GM23338 (cell line): ENCODE measurements around the gene VEPH1. TPM values are rescaled to one million over a fixed set of nuclear protein-coding genes. Genes with fewer than 3 reads are reported as not detected.

ENCODE experiments used
- ATAC-seq: fragments of 200-7000 bp; cut with Tn5 transposase; 3 replicates; pipeline ENCODE4 v1.9.1; 2020
- DNase-seq: peaks from one replicate; pipeline ENCODE4 v3.0.0-alpha.2; 2015; ENCODE audit warnings: low spot score
- H2AFZ ChIP-seq: fragments of 200-600 bp; sonication (generic); 2 replicates; pipeline ENCODE4 v1.8.0; 2016; ENCODE audit warnings: antibody characterized with exemption, mild to moderate bottlenecking, moderate library complexity
- H3F3A ChIP-seq: fragments of 200-600 bp; sonication (generic); replicated peaks from 2 replicates; pipeline ENCODE4 v1.8.0; 2017; ENCODE audit warnings: antibody characterized with exemption, mixed run types, low read depth
- H3K27ac ChIP-seq: fragments of 200-600 bp; sonication (generic); 2 replicates; pipeline ENCODE4 v1.6.1; 2016; ENCODE audit warnings: low read depth
- H3K27me3 ChIP-seq: fragments of 200-600 bp; sonication (generic); 2 replicates; pipeline ENCODE4 v1.8.0; 2016; ENCODE audit warnings: mild to moderate bottlenecking, mixed run types, moderate library complexity; ENCODE audit not compliant: insufficient read depth
- H3K36me3 ChIP-seq: fragments of 200-600 bp; sonication (generic); 2 replicates; pipeline ENCODE4 v1.8.0; 2016; ENCODE audit warnings: mild to moderate bottlenecking; ENCODE audit not compliant: insufficient read depth
- H3K4me1 ChIP-seq: fragments of 200-600 bp; sonication (generic); 2 replicates; pipeline ENCODE4 v1.8.0; 2016; ENCODE audit warnings: mild to moderate bottlenecking, moderate library complexity; ENCODE audit not compliant: insufficient read depth
- H3K4me2 ChIP-seq: fragments of 200-600 bp; sonication (generic); 2 replicates; pipeline ENCODE4 v1.7.1; 2017; ENCODE audit warnings: mixed run types
- H3K4me3 ChIP-seq: fragments of 200-600 bp; sonication (generic); 2 replicates; pipeline ENCODE4 v1.6.1; 2016; ENCODE audit warnings: mixed run types
- H3K79me2 ChIP-seq: fragments of 200-600 bp; sonication (generic); replicated peaks from 2 replicates; pipeline ENCODE4 v1.8.0; 2017; ENCODE audit warnings: mild to moderate bottlenecking; ENCODE audit not compliant: insufficient read depth
- H3K9me2 ChIP-seq: fragments of 200-600 bp; sonication (generic); 2 replicates; pipeline ENCODE4 v1.8.0; 2017; ENCODE audit not compliant: insufficient read depth
- H4K20me1 ChIP-seq: fragments of 200-600 bp; sonication (generic); replicated peaks from 2 replicates; pipeline ENCODE4 v1.8.0; 2017; ENCODE audit warnings: mild to moderate bottlenecking; ENCODE audit not compliant: insufficient read depth
- H3K27ac Mint-ChIP-seq: 2 replicates; pipeline ENCODE4 v1.8.0; 2020; ENCODE audit warnings: inconsistent platforms, mild to moderate bottlenecking, moderate library complexity, mixed read lengths
- H3K27me3 Mint-ChIP-seq: 3 replicates; pipeline ENCODE4 v1.8.0; 2022; ENCODE audit warnings: low read depth, mild to moderate bottlenecking, moderate library complexity, mixed read lengths, inconsistent platforms; ENCODE audit not compliant: insufficient read depth, poor library complexity
- H3K36me3 Mint-ChIP-seq: 3 replicates; pipeline ENCODE4 v1.8.0; 2021; ENCODE audit warnings: low read depth, mild to moderate bottlenecking, inconsistent platforms, moderate library complexity, mixed read lengths
- H3K4me1 Mint-ChIP-seq: 3 replicates; pipeline ENCODE4 v1.8.0; 2020; ENCODE audit warnings: mild to moderate bottlenecking, inconsistent platforms, mixed read lengths
- H3K4me3 Mint-ChIP-seq: 3 replicates; pipeline ENCODE4 v1.8.0; 2021; ENCODE audit warnings: moderate library complexity, mild to moderate bottlenecking, inconsistent platforms, mixed read lengths
- H3K9me3 Mint-ChIP-seq: 3 replicates; pipeline ENCODE4 v1.8.0; 2020; ENCODE audit warnings: moderate library complexity, mild to moderate bottlenecking, inconsistent platforms, mixed read lengths
- CREB1 ChIP-seq: fragments of 250-450 bp; sonication (Bioruptor Pico); IDR thresholded peaks from 2 replicates; pipeline ENCODE4 v1.5.0; 2020; ENCODE audit warnings: low read depth, mild to moderate bottlenecking, moderate library complexity
- JUNB ChIP-seq: IDR thresholded peaks from one replicate; pipeline ENCODE4 v1.6.1; 2016; ENCODE audit warnings: antibody characterized with exemption; ENCODE audit not compliant: unreplicated experiment
- STAT1 ChIP-seq: IDR thresholded peaks from one replicate; pipeline ENCODE4 v1.6.1; 2016; ENCODE audit warnings: antibody characterized with exemption; ENCODE audit not compliant: unreplicated experiment
- polyA plus RNA-seq: library from polyadenylated mRNA; unstranded; fragments of >200 nt; fragmentation: Nextera tagmentation; extraction: Ambion mirVana; gene quantifications from 2 replicates; pipeline ENCODE4 v1.2.1, GENCODE V29; 2016
- total RNA-seq: library from RNA; depleted of rRNA; stranded (reverse); fragments of >200 nt; shearing (Covaris generic); gene quantifications from 2 replicates; pipeline ENCODE4 v1.2.3, GENCODE V29; 2014
- TF ChIP-seq, protein P1 (sequence below): fragments of 250-450 bp; sonication (Bioruptor Pico); IDR thresholded peaks from 2 replicates; pipeline ENCODE4 v1.5.0; 2020; ENCODE audit warnings: mild to moderate bottlenecking, moderate library complexity

VEPH1 gene
- total and polyA plus RNA-seq, 2 experiments from 2014 or later: 15.4 to 33.8 TPM

DNA sequence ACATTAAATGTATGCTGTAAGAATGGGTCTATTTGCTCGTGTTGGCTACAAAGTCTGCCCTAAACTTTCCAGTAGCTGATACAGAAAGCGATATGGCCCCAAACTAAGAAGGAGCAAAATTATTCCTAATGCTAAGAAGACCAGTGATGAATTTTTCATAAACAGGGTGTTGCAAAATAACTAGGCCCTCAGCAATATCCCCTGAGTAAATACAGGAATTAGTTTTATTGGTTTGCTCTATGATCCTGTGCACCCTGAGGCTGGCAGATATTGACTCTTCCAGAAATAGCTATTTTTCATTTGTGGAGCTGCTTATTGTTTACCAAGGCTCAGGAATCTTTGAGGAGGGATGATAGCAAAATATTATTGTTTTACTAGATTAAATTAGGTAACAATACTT, 282.3 kb downstream of the VEPH1 start:
- H3K9me3 Mint-ChIP-seq: no peaks in the 10 kb centered on the region
- H2AFZ ChIP-seq: no peak overlapping the region
- H3K27me3 ChIP-seq: no peaks in the 10 kb centered on the region
- H3K4me3 Mint-ChIP-seq: no peak overlapping the region
- H3K4me2 ChIP-seq: no peak overlapping the region
- H3K36me3 ChIP-seq: no peaks in the 10 kb centered on the region
- H4K20me1 ChIP-seq: no peaks in the 10 kb centered on the region
- H3K4me3 ChIP-seq: no peak overlapping the region
- H3F3A ChIP-seq: no peaks in the 10 kb centered on the region
- no peaks in the 10 kb centered on the region for H3K4me1 ChIP-seq
- no peaks in the 10 kb centered on the region for H3K27me3 Mint-ChIP-seq
- DNase-seq (no peak), ATAC-seq (no peak)
- no peak for TF ChIP-seq STAT1
- TF ChIP-seq JUNB: no peak
- TF ChIP-seq, protein P1, sequence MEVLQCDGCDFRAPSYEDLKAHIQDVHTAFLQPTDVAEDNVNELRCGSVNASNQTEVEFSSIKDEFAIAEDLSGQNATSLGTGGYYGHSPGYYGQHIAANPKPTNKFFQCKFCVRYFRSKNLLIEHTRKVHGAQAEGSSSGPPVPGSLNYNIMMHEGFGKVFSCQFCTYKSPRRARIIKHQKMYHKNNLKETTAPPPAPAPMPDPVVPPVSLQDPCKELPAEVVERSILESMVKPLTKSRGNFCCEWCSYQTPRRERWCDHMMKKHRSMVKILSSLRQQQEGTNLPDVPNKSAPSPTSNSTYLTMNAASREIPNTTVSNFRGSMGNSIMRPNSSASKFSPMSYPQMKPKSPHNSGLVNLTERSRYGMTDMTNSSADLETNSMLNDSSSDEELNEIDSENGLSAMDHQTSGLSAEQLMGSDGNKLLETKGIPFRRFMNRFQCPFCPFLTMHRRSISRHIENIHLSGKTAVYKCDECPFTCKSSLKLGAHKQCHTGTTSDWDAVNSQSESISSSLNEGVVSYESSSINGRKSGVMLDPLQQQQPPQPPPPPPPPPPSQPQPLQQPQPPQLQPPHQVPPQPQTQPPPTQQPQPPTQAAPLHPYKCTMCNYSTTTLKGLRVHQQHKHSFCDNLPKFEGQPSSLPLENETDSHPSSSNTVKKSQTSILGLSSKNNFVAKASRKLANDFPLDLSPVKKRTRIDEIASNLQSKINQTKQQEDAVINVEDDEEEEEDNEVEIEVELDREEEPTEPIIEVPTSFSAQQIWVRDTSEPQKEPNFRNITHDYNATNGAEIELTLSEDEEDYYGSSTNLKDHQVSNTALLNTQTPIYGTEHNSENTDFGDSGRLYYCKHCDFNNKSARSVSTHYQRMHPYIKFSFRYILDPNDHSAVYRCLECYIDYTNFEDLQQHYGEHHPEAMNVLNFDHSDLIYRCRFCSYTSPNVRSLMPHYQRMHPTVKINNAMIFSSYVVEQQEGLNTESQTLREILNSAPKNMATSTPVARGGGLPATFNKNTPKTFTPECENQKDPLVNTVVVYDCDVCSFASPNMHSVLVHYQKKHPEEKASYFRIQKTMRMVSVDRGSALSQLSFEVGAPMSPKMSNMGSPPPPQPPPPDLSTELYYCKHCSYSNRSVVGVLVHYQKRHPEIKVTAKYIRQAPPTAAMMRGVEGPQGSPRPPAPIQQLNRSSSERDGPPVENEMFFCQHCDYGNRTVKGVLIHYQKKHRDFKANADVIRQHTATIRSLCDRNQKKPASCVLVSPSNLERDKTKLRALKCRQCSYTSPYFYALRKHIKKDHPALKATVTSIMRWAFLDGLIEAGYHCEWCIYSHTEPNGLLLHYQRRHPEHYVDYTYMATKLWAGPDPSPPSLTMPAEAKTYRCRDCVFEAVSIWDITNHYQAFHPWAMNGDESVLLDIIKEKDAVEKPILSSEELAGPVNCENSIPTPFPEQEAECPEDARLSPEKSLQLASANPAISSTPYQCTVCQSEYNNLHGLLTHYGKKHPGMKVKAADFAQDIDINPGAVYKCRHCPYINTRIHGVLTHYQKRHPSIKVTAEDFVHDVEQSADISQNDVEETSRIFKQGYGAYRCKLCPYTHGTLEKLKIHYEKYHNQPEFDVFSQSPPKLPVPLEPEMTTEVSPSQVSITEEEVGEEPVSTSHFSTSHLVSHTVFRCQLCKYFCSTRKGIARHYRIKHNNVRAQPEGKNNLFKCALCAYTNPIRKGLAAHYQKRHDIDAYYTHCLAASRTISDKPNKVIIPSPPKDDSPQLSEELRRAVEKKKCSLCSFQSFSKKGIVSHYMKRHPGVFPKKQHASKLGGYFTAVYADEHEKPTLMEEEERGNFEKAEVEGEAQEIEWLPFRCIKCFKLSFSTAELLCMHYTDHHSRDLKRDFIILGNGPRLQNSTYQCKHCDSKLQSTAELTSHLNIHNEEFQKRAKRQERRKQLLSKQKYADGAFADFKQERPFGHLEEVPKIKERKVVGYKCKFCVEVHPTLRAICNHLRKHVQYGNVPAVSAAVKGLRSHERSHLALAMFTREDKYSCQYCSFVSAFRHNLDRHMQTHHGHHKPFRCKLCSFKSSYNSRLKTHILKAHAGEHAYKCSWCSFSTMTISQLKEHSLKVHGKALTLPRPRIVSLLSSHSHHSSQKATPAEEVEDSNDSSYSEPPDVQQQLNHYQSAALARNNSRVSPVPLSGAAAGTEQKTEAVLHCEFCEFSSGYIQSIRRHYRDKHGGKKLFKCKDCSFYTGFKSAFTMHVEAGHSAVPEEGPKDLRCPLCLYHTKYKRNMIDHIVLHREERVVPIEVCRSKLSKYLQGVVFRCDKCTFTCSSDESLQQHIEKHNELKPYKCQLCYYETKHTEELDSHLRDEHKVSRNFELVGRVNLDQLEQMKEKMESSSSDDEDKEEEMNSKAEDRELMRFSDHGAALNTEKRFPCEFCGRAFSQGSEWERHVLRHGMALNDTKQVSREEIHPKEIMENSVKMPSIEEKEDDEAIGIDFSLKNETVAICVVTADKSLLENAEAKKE (CRISPR knock-in tag): no peak
- no peaks in the 10 kb centered on the region for H3K9me2 ChIP-seq
- no peaks in the 10 kb centered on the region for H3K79me2 ChIP-seq
- no peak overlapping the region for H3K27ac ChIP-seq
- no peaks in the 10 kb centered on the region for H3K36me3 Mint-ChIP-seq
- no peaks in the 10 kb centered on the region for H3K4me1 Mint-ChIP-seq
- H3K27ac Mint-ChIP-seq: no peak overlapping the region

DNA sequence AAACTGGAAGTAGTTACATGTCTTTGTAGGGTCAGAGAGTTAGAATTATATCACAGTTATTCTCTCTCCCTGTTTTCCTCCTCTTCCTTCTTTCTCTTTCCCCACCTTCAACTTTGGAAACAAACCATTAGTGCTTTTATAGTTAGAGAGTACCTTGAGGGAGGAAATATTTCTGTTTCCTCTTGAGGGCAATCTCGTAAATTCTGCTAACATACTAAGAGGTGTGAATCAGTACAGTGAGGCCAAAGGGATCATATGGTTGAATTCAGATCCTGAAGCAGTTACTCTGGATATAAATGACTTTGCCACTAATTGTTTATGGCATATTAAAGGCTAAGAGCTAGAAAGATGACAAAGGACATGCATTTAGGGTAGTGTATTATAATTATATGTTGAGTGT, 283.0 kb downstream of the VEPH1 start:
- Histone ChIP-seq H3K4me2 (no peak overlapping the region), H4K20me1 (no peaks in the 10 kb centered on the region), H3K9me2 (no peaks in the 10 kb centered on the region), H3K36me3 (no peaks in the 10 kb centered on the region), H3K79me2 (no peaks in the 10 kb centered on the region), H2AFZ (no peak overlapping the region), H3F3A (no peaks in the 10 kb centered on the region), H3K4me1 (no peaks in the 10 kb centered on the region), H3K4me3 (no peak overlapping the region), H3K27ac (no peak overlapping the region), H3K27me3 (no peaks in the 10 kb centered on the region)
- Mint-ChIP-seq H3K27ac (no peak overlapping the region), H3K36me3 (no peaks in the 10 kb centered on the region; the same call in 2 of the 3 replicates), H3K4me1 (no peaks in the 10 kb centered on the region), H3K9me3 (no peaks in the 10 kb centered on the region), H3K27me3 (no peaks in the 10 kb centered on the region), H3K4me3 (no peak overlapping the region)
- no peak for TF ChIP-seq CREB1 (CRISPR knock-in tag)
- DNase-seq (no peak), ATAC-seq (no peak)
